Naive thymus-derived CD4-positive, alpha-beta T cell (primary cell): ENCODE results near the gene PEX11B. TPM values are rescaled to one million over a fixed set of nuclear protein-coding genes. Genes with fewer than 3 reads are reported as not detected.

Experiments
- ATAC-seq: fragments of 150-1000 bp; cut with Tn5 transposase; 2 replicates; pipeline ENCODE4 v1.10.0; 2021; ENCODE audit warnings: mild to moderate bottlenecking, moderate library complexity
- CTCF ChIA-PET: fragments of 350-600 bp; sonication (Branson Sonifier 250); formaldehyde crosslinking; loops from one replicate; lab custom pipeline; 2021; ENCODE audit warnings: antibody characterized with exemption; lab: Charles Lee
- POLR2A ChIA-PET: fragments of 350-600 bp; sonication (Branson Sonifier 250); formaldehyde crosslinking; loops from one replicate; lab custom pipeline; 2021; ENCODE audit warnings: antibody characterized with exemption, inconsistent platforms; lab: Charles Lee
- DNase-seq, 9 donors: peaks; one replicate each; pipeline versions ENCODE4 v3.0.0 to v3.0.0-alpha.2; 2020 to 2022; ENCODE audit warnings: mixed read lengths in 1 of 9
- H3K27ac ChIP-seq: one replicate; pipeline ENCODE4 v1.7.0; 2013; ENCODE audit warnings: mild to moderate bottlenecking, low read depth, low read length, moderate library complexity
- H3K27me3 ChIP-seq, 2 donors: one replicate each; pipeline ENCODE4 v1.7.0; 2013; ENCODE audit warnings: low read length in 2 of 2, mild to moderate bottlenecking in 2 of 2, moderate library complexity in 2 of 2; ENCODE audit not compliant: control insufficient read depth in 2 of 2, insufficient read depth in 2 of 2
- H3K36me3 ChIP-seq, 3 experiments: 1 replicate in 2 of 3; 2 replicates in 1 of 3; pipeline ENCODE4 v1.7.0; 2013; ENCODE audit warnings: low read length in 3 of 3, mild to moderate bottlenecking in 3 of 3, moderate library complexity in 1 of 3; ENCODE audit not compliant: insufficient read depth in 3 of 3, control insufficient read depth in 2 of 3
- H3K4me1 ChIP-seq, 2 donors: one replicate each; pipeline ENCODE4 v1.7.0; 2013; ENCODE audit warnings: low read length in 2 of 2, mild to moderate bottlenecking in 2 of 2, moderate library complexity in 1 of 2; ENCODE audit not compliant: control insufficient read depth in 2 of 2, insufficient read depth in 2 of 2
- H3K4me3 ChIP-seq: 2 replicates; pipeline ENCODE4 v1.7.0; 2013; ENCODE audit warnings: mild to moderate bottlenecking, low read length
- H3K9me3 ChIP-seq, 3 experiments: 1 replicate in 2 of 3; 2 replicates in 1 of 3; pipeline ENCODE4 v1.7.0; 2013; ENCODE audit warnings: low read length in 3 of 3; ENCODE audit not compliant: control insufficient read depth in 2 of 3
- H3K27ac Mint-ChIP-seq, 9 donors: one replicate each; pipeline ENCODE4 v1.8.0; 2020 to 2022; ENCODE audit warnings: mixed read lengths in 9 of 9, mild to moderate bottlenecking in 8 of 9, moderate library complexity in 5 of 9, inconsistent platforms in 2 of 9
- H3K27me3 Mint-ChIP-seq, 5 donors: one replicate each; pipeline ENCODE4 v1.8.0; 2021 to 2022; ENCODE audit warnings: mixed read lengths in 5 of 5, mild to moderate bottlenecking in 1 of 5
- H3K36me3 Mint-ChIP-seq, 5 donors: one replicate each; pipeline ENCODE4 v1.8.0; 2020 to 2022; ENCODE audit warnings: mixed read lengths in 5 of 5, mild to moderate bottlenecking in 3 of 5, inconsistent platforms in 1 of 5
- H3K4me1 Mint-ChIP-seq, 7 donors: one replicate each; pipeline ENCODE4 v1.8.0; 2020 to 2022; ENCODE audit warnings: mixed read lengths in 7 of 7, mild to moderate bottlenecking in 3 of 7, inconsistent platforms in 1 of 7
- H3K4me3 Mint-ChIP-seq, 10 donors: one replicate each; pipeline ENCODE4 v1.8.0; 2020 to 2022; ENCODE audit warnings: mild to moderate bottlenecking in 10 of 10, mixed read lengths in 10 of 10, moderate library complexity in 6 of 10, inconsistent platforms in 2 of 10
- H3K9me3 Mint-ChIP-seq, 11 donors: one replicate each; pipeline ENCODE4 v1.8.0; 2020 to 2022; ENCODE audit warnings: mixed read lengths in 11 of 11, mild to moderate bottlenecking in 4 of 11, inconsistent platforms in 1 of 11, moderate library complexity in 1 of 11
- intact Hi-C, 2 donors: fragments of 100-400 bp; cut with micrococcal nuclease; formaldehyde crosslinking; loops; one replicate each; pipeline ENCODE4 v1.15.1; 2023
- polyA plus RNA-seq, 2 donors: library from polyadenylated mRNA; unstranded; fragments of 300-500 nt; fragmentation: Illumina TruSeq; gene quantifications; one replicate each; pipeline ENCODE4 v1.2.3, GENCODE V29; 2021
- total RNA-seq, 6 experiments: library from RNA in 5 of 6; stranded (reverse) in 5 of 6; gene quantifications; 1 replicate in 5 of 6; 2 replicates in 1 of 6; pipeline ENCODE4 v1.2.3 and lab custom pipeline; 2021 to 2026

The PEX11B gene
- total and polyA plus RNA-seq, 7 experiments from 2014 or later = 16.4 to 57.1 (median 38.4) TPM

DNA sequence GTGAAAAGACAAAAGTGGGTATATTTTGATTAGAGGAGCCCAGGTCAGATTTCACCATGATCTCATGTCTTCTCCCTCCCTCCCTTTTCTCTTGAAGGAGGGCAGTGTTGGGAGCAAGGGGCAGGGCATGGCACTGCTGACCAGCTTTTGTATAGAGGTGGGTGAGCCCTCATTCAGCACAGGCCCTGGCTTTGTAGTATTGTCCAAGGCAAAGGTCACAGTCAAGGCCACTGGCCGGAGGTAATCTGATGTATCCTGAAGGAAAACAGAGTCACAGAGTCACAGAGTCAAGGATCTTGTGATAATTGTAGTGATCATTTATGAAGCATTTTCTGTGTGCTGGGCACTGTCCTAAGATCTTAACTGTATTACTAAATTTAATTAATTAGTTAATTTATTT lies 20.5 kb downstream of the PEX11B start:
- no peak for ATAC-seq
- Histone ChIP-seq H3K36me3 (peaks cover 0 to 10% (median 0%) of the 10 kb centered on the region in 3 experiments), H3K4me1 (no peaks in the 10 kb centered on the region), H3K4me3 (no peak overlapping the region), H3K9me3 (no peaks in the 10 kb centered on the region), H3K27ac (no peak overlapping the region), H3K27me3 (no peaks in the 10 kb centered on the region)
- intact Hi-C loops = no loop called here
- no peak for DNase-seq
- Mint-ChIP-seq H3K36me3 (peaks cover 0 to 30% (median 8%) of the 10 kb centered on the region in 5 donors), H3K27ac (peak overlapping the region in 1 of 9 donors; percentile 36), H3K4me1 (no peaks in the 10 kb centered on the region), H3K4me3 (no peak overlapping the region), H3K27me3 (no peaks in the 10 kb centered on the region), H3K9me3 (no peaks in the 10 kb centered on the region)
- ChIA-PET POLR2A (no interaction called here), CTCF (no interaction called here)

DNA sequence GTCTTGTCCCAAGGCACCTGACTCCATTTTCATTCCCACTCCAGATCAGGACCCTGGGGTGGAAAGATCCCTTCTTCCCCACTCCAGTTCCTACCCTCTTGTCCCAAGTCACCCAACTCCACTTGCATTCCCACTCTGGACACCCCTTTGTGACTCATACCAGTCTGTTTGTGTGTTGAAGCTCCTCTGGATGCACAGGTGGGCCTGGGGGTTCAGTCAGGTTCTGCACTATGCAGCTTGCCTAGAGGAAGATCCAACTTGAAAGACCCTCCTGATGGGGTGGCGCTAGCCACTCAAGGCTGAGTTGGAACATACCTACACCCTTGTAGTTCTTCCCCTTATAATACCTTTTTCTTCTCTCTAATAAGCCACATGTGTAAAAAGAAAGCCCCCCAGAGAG lies 23.0 kb downstream of the PEX11B start:
- Histone ChIP-seq H3K9me3 (no peaks in the 10 kb centered on the region), H3K4me3 (no peak overlapping the region), H3K36me3 (peaks cover 0 to 10% (median 0%) of the 10 kb centered on the region in 3 experiments), H3K4me1 (no peaks in the 10 kb centered on the region), H3K27me3 (no peaks in the 10 kb centered on the region), H3K27ac (no peak overlapping the region)
- no peak for ATAC-seq
- Mint-ChIP-seq H3K36me3 (peaks cover 0 to 18% (median 5%) of the 10 kb centered on the region in 5 donors), H3K27me3 (no peaks in the 10 kb centered on the region), H3K4me1 (peaks cover 0 to 4% (median 0%) of the 10 kb centered on the region in 7 donors), H3K4me3 (no peak overlapping the region), H3K9me3 (no peaks in the 10 kb centered on the region), H3K27ac (peak overlapping the region in 1 of 9 donors; percentile 60)
- no peak for DNase-seq
- intact Hi-C loops = no loop called here
- CTCF ChIA-PET = interaction anchor here (0.6 to 1.1 kb wide), 6 partner anchors 17 to 148 kb away, joined by 3 to 6 read pairs (median 3); no protein-coding TSS in a partner anchor
- POLR2A ChIA-PET = no interaction called here

DNA sequence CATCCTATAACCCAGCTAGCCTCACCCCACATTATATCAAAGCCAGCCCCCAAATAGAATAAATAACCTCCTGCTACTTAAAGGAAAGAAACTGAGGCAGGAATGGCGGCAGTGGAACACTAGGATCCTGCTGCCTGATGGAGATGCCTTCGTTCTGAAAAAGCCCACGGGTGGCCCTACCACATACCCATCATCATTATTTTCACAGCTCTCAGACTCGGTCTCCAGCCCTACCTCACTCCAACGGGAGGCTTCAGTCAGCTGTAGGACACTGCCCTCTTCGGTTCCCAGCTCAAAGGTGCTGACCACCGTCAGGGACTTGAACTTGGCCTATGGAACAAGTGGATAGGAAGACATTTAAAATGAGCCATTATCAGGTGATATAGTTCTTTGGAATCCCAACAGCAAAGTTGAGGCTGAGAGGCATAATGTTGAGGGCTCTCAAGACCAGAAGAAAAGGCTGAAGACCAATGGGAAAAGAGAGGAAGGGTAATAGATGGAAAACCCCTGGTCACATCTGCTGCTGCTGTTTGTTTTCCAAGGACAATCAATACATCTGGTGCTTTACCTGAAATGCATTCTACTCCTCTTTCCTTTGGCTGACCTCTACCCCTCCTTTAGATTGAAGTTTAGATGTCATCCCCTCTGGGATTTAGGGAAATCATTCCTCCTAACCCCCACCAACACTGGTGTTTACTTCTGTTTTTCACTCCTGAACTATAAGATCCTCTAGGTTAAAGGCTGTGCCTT lies 25.0 kb downstream of the PEX11B start:
- H3K4me3 Mint-ChIP-seq = no peak overlapping the region
- DNase-seq (no peak), ATAC-seq (no peak)
- Histone ChIP-seq H3K9me3 (no peaks in the 10 kb centered on the region), H3K27ac (no peak overlapping the region), H3K27me3 (no peaks in the 10 kb centered on the region), H3K4me1 (no peaks in the 10 kb centered on the region), H3K4me3 (no peak overlapping the region), H3K36me3 (peaks cover 0 to 6% (median 0%) of the 10 kb centered on the region in 3 experiments)
- H3K4me1 Mint-ChIP-seq = peaks cover 0 to 4% (median 0%) of the 10 kb centered on the region in 7 donors
- no peaks in the 10 kb centered on the region for H3K27me3 Mint-ChIP-seq
- ChIA-PET POLR2A (interaction anchor here (0.6 to 2.7 kb wide), 4 partner anchors 10 to 119 kb away, joined by 3 to 10 read pairs (median 4); partner anchors contain the start of gene PEX11B), CTCF (interaction anchor here (0.8 to 2.3 kb wide), 8 partner anchors 9 to 116 kb away, joined by 3 to 6 read pairs (median 4); partner anchors contain the start of gene LIX1L)
- H3K27ac Mint-ChIP-seq = peak overlapping the region in 1 of 9 donors; percentile 17
- peaks cover 0 to 8% (median 4%) of the 10 kb centered on the region in 5 donors for H3K36me3 Mint-ChIP-seq
- no peaks in the 10 kb centered on the region for H3K9me3 Mint-ChIP-seq
- intact Hi-C loops = no loop called here

DNA sequence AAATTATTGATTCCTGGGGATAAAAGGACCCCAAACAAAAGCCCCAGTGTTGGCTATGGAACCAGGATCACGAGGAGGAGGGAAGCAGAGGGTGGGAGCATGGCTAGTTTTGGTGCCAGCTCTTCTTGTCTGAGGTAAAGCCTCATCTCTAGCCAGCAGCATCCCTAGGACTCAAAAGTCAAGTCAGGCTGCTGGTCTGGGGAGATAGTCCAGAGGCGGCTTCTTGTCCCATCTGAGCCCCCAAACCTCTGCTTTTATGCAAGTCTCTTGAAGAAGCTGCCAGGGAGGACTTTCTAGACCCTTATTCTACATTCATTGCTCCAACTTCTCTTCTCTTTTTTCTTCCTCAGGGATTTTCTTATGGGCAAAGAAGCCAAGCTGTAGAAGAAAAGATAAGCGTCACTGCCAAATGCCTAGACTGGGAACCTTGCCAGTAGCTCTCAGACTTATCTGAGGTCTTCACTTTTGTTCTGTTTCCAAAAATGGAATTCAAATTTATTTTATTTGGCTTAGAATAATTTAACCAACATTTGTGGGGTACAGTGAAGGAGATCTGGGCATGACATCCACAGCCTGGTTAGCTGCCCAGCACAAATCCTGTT lies 25.9 kb downstream of the PEX11B start:
- H3K9me3 ChIP-seq = no peaks in the 10 kb centered on the region
- POLR2A ChIA-PET = interaction anchor here (0.7 to 2.7 kb wide), 6 partner anchors 10 to 72 kb away, joined by 3 to 10 read pairs (median 4); partner anchors contain the start of genes ANKRD34A, NUDT17, PEX11B and POLR3GL
- peaks cover 0 to 3% (median 0%) of the 10 kb centered on the region in 3 experiments for H3K36me3 ChIP-seq
- H3K4me1 Mint-ChIP-seq = peaks cover 0 to 4% (median 0%) of the 10 kb centered on the region in 7 donors
- no peak overlapping the region for H3K27ac ChIP-seq
- no peak for ATAC-seq
- CTCF ChIA-PET = interaction anchor here (0.8 to 2.3 kb wide), 11 partner anchors 9 to 117 kb away, joined by 3 to 6 read pairs (median 4); partner anchors contain the start of genes ANKRD34A, LIX1L and POLR3GL
- no peaks in the 10 kb centered on the region for H3K4me1 ChIP-seq
- H3K9me3 Mint-ChIP-seq = no peaks in the 10 kb centered on the region
- intact Hi-C loops = loop anchor here in 1 of 2 donors (1.0 kb wide), 2 partner anchors 18 to 121 kb away; partner anchors contain the start of gene ITGA10
- no peak overlapping the region for H3K27ac Mint-ChIP-seq
- peaks cover 0 to 2% (median 0%) of the 10 kb centered on the region in 5 donors for H3K27me3 Mint-ChIP-seq
- no peaks in the 10 kb centered on the region for H3K27me3 ChIP-seq
- H3K4me3 Mint-ChIP-seq = no peak overlapping the region
- no peak for DNase-seq
- no peak overlapping the region for H3K4me3 ChIP-seq
- H3K36me3 Mint-ChIP-seq = peaks cover 0 to 5% (median 1%) of the 10 kb centered on the region in 5 donors

DNA sequence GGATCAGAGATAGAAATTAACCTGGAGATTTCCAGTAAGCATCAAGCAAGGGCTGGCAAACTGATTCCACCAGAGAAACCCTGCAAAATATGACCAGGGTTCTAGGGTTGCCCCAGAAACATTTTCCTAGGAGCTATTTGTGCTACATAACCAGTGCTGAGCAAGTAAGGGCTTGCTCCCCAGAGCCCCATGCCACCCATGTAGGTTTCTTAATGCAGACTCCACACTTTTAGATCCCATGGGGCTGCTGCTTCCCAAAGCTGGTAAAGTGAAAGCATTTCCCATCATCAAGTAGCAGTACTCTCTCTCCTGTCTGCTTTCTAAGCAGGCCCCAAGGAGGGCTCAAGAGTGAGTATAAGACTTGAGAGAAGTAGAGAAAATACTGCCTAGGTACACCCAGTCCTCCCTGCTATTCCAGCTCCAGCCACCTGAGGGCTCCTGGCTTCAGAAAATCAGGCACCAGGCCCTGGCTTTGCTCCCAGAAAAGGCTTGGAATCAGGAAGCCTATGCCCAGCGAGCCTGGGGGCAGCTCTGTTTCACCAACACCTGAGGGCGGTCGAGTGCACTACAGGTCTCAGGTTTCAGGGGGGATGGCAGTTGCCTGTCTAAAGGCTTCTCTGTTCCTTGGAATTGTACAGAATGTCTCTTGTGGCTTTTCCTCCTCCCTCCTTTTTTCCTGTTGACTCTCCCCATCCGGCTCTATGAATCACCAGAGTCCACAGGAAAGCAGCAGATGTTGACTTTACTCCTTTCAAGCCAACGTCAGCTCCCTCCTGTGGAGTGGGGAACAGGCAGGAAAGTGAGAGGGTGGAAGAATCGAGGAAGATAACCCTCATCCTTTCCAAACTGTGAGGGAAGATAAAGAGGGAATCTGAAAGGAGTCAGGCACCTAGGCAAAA lies 26.7 kb downstream of the PEX11B start:
- no peaks in the 10 kb centered on the region for H3K4me1 ChIP-seq
- H3K36me3 ChIP-seq = no peaks in the 10 kb centered on the region
- DNase-seq (peak; percentile 11 to 61 (median 33)), ATAC-seq (peak; percentile 76)
- intact Hi-C loops = loop anchor here (1.0 kb wide), 4 partner anchors 18 to 121 kb away; partner anchors contain the start of genes ITGA10 (in 2 of the 2) and NUDT17 (in 1 of the 2)
- CTCF ChIA-PET = interaction anchor here (0.6 to 2.3 kb wide), 11 partner anchors 9 to 122 kb away, joined by 3 to 11 read pairs (median 3); partner anchors contain the start of genes ANKRD34A, PIAS3 and POLR3GL
- H3K9me3 ChIP-seq = no peaks in the 10 kb centered on the region
- no peak overlapping the region for H3K27ac ChIP-seq
- H3K27ac Mint-ChIP-seq = peak overlapping the region in 1 of 9 donors; percentile 36
- H3K27me3 ChIP-seq = no peaks in the 10 kb centered on the region
- H3K9me3 Mint-ChIP-seq = no peaks in the 10 kb centered on the region
- H3K4me3 ChIP-seq = no peak overlapping the region
- H3K4me1 Mint-ChIP-seq = peaks cover 0 to 5% (median under 1%) of the 10 kb centered on the region in 7 donors
- H3K36me3 Mint-ChIP-seq = no peaks in the 10 kb centered on the region
- POLR2A ChIA-PET = interaction anchor here (0.7 to 2.7 kb wide), 5 partner anchors 9 to 72 kb away, joined by 3 to 10 read pairs (median 4); partner anchors contain the start of genes ANKRD34A, NUDT17, PEX11B and POLR3GL
- H3K27me3 Mint-ChIP-seq = peaks cover 0 to 5% (median 0%) of the 10 kb centered on the region in 5 donors
- no peak overlapping the region for H3K4me3 Mint-ChIP-seq
